GM23338 (cell line): ENCODE measurements around the gene HRK. TPM values are rescaled to one million over a fixed set of nuclear protein-coding genes. Genes with fewer than 3 reads are reported as not detected.
A peak's percentile ranks its signal among the peaks of the same experiment; 100 is the strongest.

ENCODE experiments used
- ATAC-seq: fragments of 200-7000 bp; cut with Tn5 transposase; 3 replicates; pipeline ENCODE4 v1.9.1; 2020
- DNase-seq: peaks from one replicate; pipeline ENCODE4 v3.0.0-alpha.2; 2015; ENCODE audit warnings: low spot score
- H2AFZ ChIP-seq: fragments of 200-600 bp; sonication (generic); 2 replicates; pipeline ENCODE4 v1.8.0; 2016; ENCODE audit warnings: antibody characterized with exemption, mild to moderate bottlenecking, moderate library complexity
- H3F3A ChIP-seq: fragments of 200-600 bp; sonication (generic); replicated peaks from 2 replicates; pipeline ENCODE4 v1.8.0; 2017; ENCODE audit warnings: antibody characterized with exemption, mixed run types, low read depth
- H3K27ac ChIP-seq: fragments of 200-600 bp; sonication (generic); 2 replicates; pipeline ENCODE4 v1.6.1; 2016; ENCODE audit warnings: low read depth
- H3K27me3 ChIP-seq: fragments of 200-600 bp; sonication (generic); 2 replicates; pipeline ENCODE4 v1.8.0; 2016; ENCODE audit warnings: mild to moderate bottlenecking, mixed run types, moderate library complexity; ENCODE audit not compliant: insufficient read depth
- H3K36me3 ChIP-seq: fragments of 200-600 bp; sonication (generic); 2 replicates; pipeline ENCODE4 v1.8.0; 2016; ENCODE audit warnings: mild to moderate bottlenecking; ENCODE audit not compliant: insufficient read depth
- H3K4me1 ChIP-seq: fragments of 200-600 bp; sonication (generic); 2 replicates; pipeline ENCODE4 v1.8.0; 2016; ENCODE audit warnings: mild to moderate bottlenecking, moderate library complexity; ENCODE audit not compliant: insufficient read depth
- H3K4me2 ChIP-seq: fragments of 200-600 bp; sonication (generic); 2 replicates; pipeline ENCODE4 v1.7.1; 2017; ENCODE audit warnings: mixed run types
- H3K4me3 ChIP-seq: fragments of 200-600 bp; sonication (generic); 2 replicates; pipeline ENCODE4 v1.6.1; 2016; ENCODE audit warnings: mixed run types
- H3K79me2 ChIP-seq: fragments of 200-600 bp; sonication (generic); replicated peaks from 2 replicates; pipeline ENCODE4 v1.8.0; 2017; ENCODE audit warnings: mild to moderate bottlenecking; ENCODE audit not compliant: insufficient read depth
- H3K9me2 ChIP-seq: fragments of 200-600 bp; sonication (generic); 2 replicates; pipeline ENCODE4 v1.8.0; 2017; ENCODE audit not compliant: insufficient read depth
- H4K20me1 ChIP-seq: fragments of 200-600 bp; sonication (generic); replicated peaks from 2 replicates; pipeline ENCODE4 v1.8.0; 2017; ENCODE audit warnings: mild to moderate bottlenecking; ENCODE audit not compliant: insufficient read depth
- H3K27ac Mint-ChIP-seq: 2 replicates; pipeline ENCODE4 v1.8.0; 2020; ENCODE audit warnings: inconsistent platforms, mild to moderate bottlenecking, moderate library complexity, mixed read lengths
- H3K27me3 Mint-ChIP-seq: 3 replicates; pipeline ENCODE4 v1.8.0; 2022; ENCODE audit warnings: low read depth, mild to moderate bottlenecking, moderate library complexity, mixed read lengths, inconsistent platforms; ENCODE audit not compliant: insufficient read depth, poor library complexity
- H3K36me3 Mint-ChIP-seq: 3 replicates; pipeline ENCODE4 v1.8.0; 2021; ENCODE audit warnings: low read depth, mild to moderate bottlenecking, inconsistent platforms, moderate library complexity, mixed read lengths
- H3K4me1 Mint-ChIP-seq: 3 replicates; pipeline ENCODE4 v1.8.0; 2020; ENCODE audit warnings: mild to moderate bottlenecking, inconsistent platforms, mixed read lengths
- H3K4me3 Mint-ChIP-seq: 3 replicates; pipeline ENCODE4 v1.8.0; 2021; ENCODE audit warnings: moderate library complexity, mild to moderate bottlenecking, inconsistent platforms, mixed read lengths
- H3K9me3 Mint-ChIP-seq: 3 replicates; pipeline ENCODE4 v1.8.0; 2020; ENCODE audit warnings: moderate library complexity, mild to moderate bottlenecking, inconsistent platforms, mixed read lengths
- CREB1 ChIP-seq: fragments of 250-450 bp; sonication (Bioruptor Pico); IDR thresholded peaks from 2 replicates; pipeline ENCODE4 v1.5.0; 2020; ENCODE audit warnings: low read depth, mild to moderate bottlenecking, moderate library complexity
- CTCF ChIP-seq, 2 experiments: fragments of 200-600 bp in 1 of 2; sonication (generic) in 1 of 2; conservative IDR thresholded peaks; 2 replicates each; pipeline versions ENCODE4 v1.5.1 to v1.6.1; 2016 to 2017; ENCODE audit warnings: antibody characterized with exemption in 2 of 2, low read depth in 2 of 2, mild to moderate bottlenecking in 2 of 2, moderate library complexity in 1 of 2
- EZH2 ChIP-seq: fragments of 200-600 bp; sonication (generic); IDR thresholded peaks from one replicate; pipeline ENCODE4 v1.8.0; 2017; ENCODE audit warnings: antibody characterized with exemption, mild to moderate bottlenecking, low read depth; ENCODE audit not compliant: unreplicated experiment
- EZH2phosphoT487 ChIP-seq: fragments of 200-600 bp; sonication (generic); IDR thresholded peaks from one replicate; pipeline ENCODE4 v1.8.1; 2018; ENCODE audit warnings: antibody characterized with exemption; ENCODE audit not compliant: unreplicated experiment
- JUNB ChIP-seq: IDR thresholded peaks from one replicate; pipeline ENCODE4 v1.6.1; 2016; ENCODE audit warnings: antibody characterized with exemption; ENCODE audit not compliant: unreplicated experiment
- NANOG ChIP-seq: IDR thresholded peaks from 2 replicates; pipeline ENCODE4 v1.6.1; 2016; ENCODE audit warnings: antibody characterized with exemption, borderline replicate concordance
- REST ChIP-seq: IDR thresholded peaks from one replicate; pipeline ENCODE4 v1.6.1; 2018; ENCODE audit warnings: antibody characterized with exemption; ENCODE audit not compliant: unreplicated experiment
- STAT1 ChIP-seq: IDR thresholded peaks from one replicate; pipeline ENCODE4 v1.6.1; 2016; ENCODE audit warnings: antibody characterized with exemption; ENCODE audit not compliant: unreplicated experiment
- ZNF114 ChIP-seq: fragments of 250-450 bp; sonication (Bioruptor Pico); IDR thresholded peaks from 2 replicates; pipeline ENCODE4 v1.5.0; 2020; ENCODE audit warnings: mild to moderate bottlenecking, moderate library complexity
- ZNF462 ChIP-seq: fragments of 250-450 bp; sonication (Bioruptor Pico); IDR thresholded peaks from 2 replicates; pipeline ENCODE4 v1.5.0; 2020; ENCODE audit warnings: mild to moderate bottlenecking, moderate library complexity
- polyA plus RNA-seq: library from polyadenylated mRNA; unstranded; fragments of >200 nt; fragmentation: Nextera tagmentation; extraction: Ambion mirVana; gene quantifications from 2 replicates; pipeline ENCODE4 v1.2.1, GENCODE V29; 2016
- total RNA-seq: library from RNA; depleted of rRNA; stranded (reverse); fragments of >200 nt; shearing (Covaris generic); gene quantifications from 2 replicates; pipeline ENCODE4 v1.2.3, GENCODE V29; 2014

The HRK gene
- total and polyA plus RNA-seq, 2 experiments from 2014 or later = 1.7 to 1.9 TPM

- DNase-seq = no peak
- Histone ChIP-seq H3K27me3 (no peaks in the 10 kb centered on the region), H4K20me1 (peaks cover 8% of the 10 kb centered on the region; the same call in 1 of the 2 replicates), H3K9me2 (no peaks in the 10 kb centered on the region; the same call in 1 of the 2 replicates), H2AFZ (peak overlapping the region; percentile 88), H3K4me2 (peak overlapping the region; percentile 96), H3K36me3 (no peaks in the 10 kb centered on the region), H3K4me3 (peak overlapping the region; percentile 54), H3K4me1 (no peaks in the 10 kb centered on the region; the same call in 1 of the 2 replicates), H3K79me2 (peaks cover 32% of the 10 kb centered on the region), H3K27ac (peak overlapping the region; percentile 60; the same call in 1 of the 2 replicates), H3F3A (no peaks in the 10 kb centered on the region)
- no peak for ATAC-seq
- H3K36me3 Mint-ChIP-seq = peaks cover 15% of the 10 kb centered on the region; the same call in 2 of the 3 replicates
- peak overlapping the region; percentile 91; the same call in 1 of the 2 replicates for H3K27ac Mint-ChIP-seq
- H3K9me3 Mint-ChIP-seq = no peaks in the 10 kb centered on the region
- no peak for TF ChIP-seq EZH2phosphoT487
- TF ChIP-seq JUNB = no peak
- TF ChIP-seq NANOG = no peak
- no peak for TF ChIP-seq ZNF114 (CRISPR knock-in tag)
- no peak for TF ChIP-seq EZH2
- TF ChIP-seq CTCF (conservative IDR thresholded peaks at IDR 0.05; ENCODE audit: low read depth in 2 of 2) = no peak
- TF ChIP-seq REST = no peak
- no peak for TF ChIP-seq ZNF462
- TF ChIP-seq CREB1 = no peak
- TF ChIP-seq STAT1 = no peak
- peaks cover 10% of the 10 kb centered on the region for H3K27me3 Mint-ChIP-seq
- peaks cover 10% of the 10 kb centered on the region; the same call in 2 of the 3 replicates for H3K4me1 Mint-ChIP-seq
- peak overlapping the region; percentile 87 for H3K4me3 Mint-ChIP-seq
These were observed 29.0 kb upstream of the HRK start for GRCh38 chr12:116910280-116910644.
